Measurements from ENCODE around the gene PSMA5. TPM values are rescaled to one million over a fixed set of nuclear protein-coding genes. Genes with fewer than 3 reads are reported as not detected.
"Not testable (repeated sequence)": the region's sequence is repeated elsewhere in the genome, so short reads cannot be mapped to it uniquely, and the experiment has no call there.

Gene PSMA5
- total RNA-seq, 1 donor from 2014 or later = 60.7 TPM

- no peak for DNase-seq (ENCODE audit: low spot score)
- intact Hi-C loops (cut with DNase I) = no loop called here
Measured at GRCh38 chr1:109379907-109380306, 46.3 kb downstream of the PSMA5 start.

- intact Hi-C loops (cut with DNase I) = no loop called here
- DNase-seq (ENCODE audit: low spot score) = no peak
Measured at GRCh38 chr1:109379422-109379821, 46.8 kb downstream of the PSMA5 start.

- intact Hi-C loops (cut with DNase I) = no loop called here
- no peak for DNase-seq (ENCODE audit: low spot score)
Measured at GRCh38 chr1:109377698-109378097, 48.5 kb downstream of the PSMA5 start.

GRCh38 chr1:109373696-109374095 lies 52.6 kb downstream of the PSMA5 start:
- DNase-seq (ENCODE audit: low spot score); intact Hi-C loops (cut with DNase I): not testable (repeated sequence)

- intact Hi-C loops (cut with DNase I) = no loop called here
- no peak for DNase-seq (ENCODE audit: low spot score)
Measured at GRCh38 chr1:109373126-109373525, 53.1 kb downstream of the PSMA5 start.

- intact Hi-C loops (cut with DNase I) = no loop called here
Measured at GRCh38 chr1:109372281-109372680, 54.0 kb downstream of the PSMA5 start.

GRCh38 chr1:109371341-109371739 lies 54.9 kb downstream of the PSMA5 start:
- no peak for DNase-seq (ENCODE audit: low spot score)
- intact Hi-C loops (cut with DNase I) = loop anchor here (2.0 kb wide), 1 partner anchor 21 kb away; no protein-coding TSS in a partner anchor

More at GRCh38 chr1:109372281-109372680, 54.0 kb downstream of the PSMA5 start:
- no peak for DNase-seq (ENCODE audit: low spot score)

GRCh38 chr1:109370712-109371340 lies 55.4 kb downstream of the PSMA5 start:
- DNase-seq (ENCODE audit: low spot score) = no peak
- intact Hi-C loops (cut with DNase I) = loop anchor here (2.0 kb wide), 1 partner anchor 22 kb away; no protein-coding TSS in a partner anchor

GRCh38 chr1:109369167-109369746 lies 57.0 kb downstream of the PSMA5 start:
- intact Hi-C loops (cut with DNase I) = no loop called here

GRCh38 chr1:109368464-109368863 lies 57.8 kb downstream of the PSMA5 start:
- no peak for DNase-seq (ENCODE audit: low spot score)
- intact Hi-C loops (cut with DNase I) = no loop called here

More at GRCh38 chr1:109369167-109369746, 57.0 kb downstream of the PSMA5 start:
- DNase-seq (ENCODE audit: low spot score) = no peak

GRCh38 chr1:109367626-109368025 lies 58.6 kb downstream of the PSMA5 start:
- no peak for DNase-seq (ENCODE audit: low spot score)
- intact Hi-C loops (cut with DNase I) = no loop called here

- no peak for DNase-seq (ENCODE audit: low spot score)
- intact Hi-C loops (cut with DNase I) = no loop called here
Measured at GRCh38 chr1:109365642-109366204, 60.5 kb downstream of the PSMA5 start.

GRCh38 chr1:109361649-109362048 lies 64.6 kb downstream of the PSMA5 start:
- intact Hi-C loops (cut with DNase I) = no loop called here
- DNase-seq (ENCODE audit: low spot score) = no peak

GRCh38 chr1:109361069-109361468 lies 65.2 kb downstream of the PSMA5 start:
- intact Hi-C loops (cut with DNase I) = no loop called here
- DNase-seq (ENCODE audit: low spot score) = no peak

- intact Hi-C loops (cut with DNase I) = loop anchor here (5.0 kb wide), 1 partner anchor 40 kb away; the partner anchor contains the start of gene SORT1
- DNase-seq (ENCODE audit: low spot score) = no peak
Measured at GRCh38 chr1:109357616-109358015, 68.6 kb downstream of the PSMA5 start.

GRCh38 chr1:109356915-109357314 lies 69.3 kb downstream of the PSMA5 start:
- intact Hi-C loops (cut with DNase I) = loop anchor here (5.0 kb wide), 1 partner anchor 40 kb away; the partner anchor contains the start of gene SORT1
- DNase-seq (ENCODE audit: low spot score) = no peak

GRCh38 chr1:109356505-109356904 lies 69.7 kb downstream of the PSMA5 start:
- intact Hi-C loops (cut with DNase I) = loop anchor here (5.0 kb wide), 1 partner anchor 41 kb away; the partner anchor contains the start of gene SORT1
- DNase-seq (ENCODE audit: low spot score) = no peak

GRCh38 chr1:109354929-109355328 lies 71.3 kb downstream of the PSMA5 start:
- no peak for DNase-seq (ENCODE audit: low spot score)
- intact Hi-C loops (cut with DNase I) = loop anchor here (5.0 kb wide), 1 partner anchor 42 kb away; the partner anchor contains the start of gene SORT1

- intact Hi-C loops (cut with DNase I) = no loop called here
- DNase-seq (ENCODE audit: low spot score) = no peak
Measured at GRCh38 chr1:109351457-109351856, 74.8 kb downstream of the PSMA5 start.

- intact Hi-C loops (cut with DNase I) = no loop called here
- no peak for DNase-seq (ENCODE audit: low spot score)
Measured at GRCh38 chr1:109350655-109351054, 75.6 kb downstream of the PSMA5 start.

- intact Hi-C loops (cut with DNase I) = no loop called here
- no peak for DNase-seq (ENCODE audit: low spot score)
Measured at GRCh38 chr1:109350182-109350581, 76.1 kb downstream of the PSMA5 start.

Data from cardiac septum (tissue), 1 donor.